ENCODE data around the gene SLIT1.
"Not testable (repeated sequence)": the region's sequence is repeated elsewhere in the genome, so short reads cannot be mapped to it uniquely, and the experiment has no call there.

SLIT1 gene

GRCh38 chr10:97106207-97106606, 79.6 kb downstream of the SLIT1 start:
- no peak for DNase-seq

GRCh38 chr10:97105303-97105702, 80.5 kb downstream of the SLIT1 start:
- DNase-seq: no peak

GRCh38 chr10:97103316-97104080, 82.3 kb downstream of the SLIT1 start:
- DNase-seq: no peak

- DNase-seq: no peak
Observed at GRCh38 chr10:97102441-97102840, 83.3 kb downstream of the SLIT1 start.

DNA sequence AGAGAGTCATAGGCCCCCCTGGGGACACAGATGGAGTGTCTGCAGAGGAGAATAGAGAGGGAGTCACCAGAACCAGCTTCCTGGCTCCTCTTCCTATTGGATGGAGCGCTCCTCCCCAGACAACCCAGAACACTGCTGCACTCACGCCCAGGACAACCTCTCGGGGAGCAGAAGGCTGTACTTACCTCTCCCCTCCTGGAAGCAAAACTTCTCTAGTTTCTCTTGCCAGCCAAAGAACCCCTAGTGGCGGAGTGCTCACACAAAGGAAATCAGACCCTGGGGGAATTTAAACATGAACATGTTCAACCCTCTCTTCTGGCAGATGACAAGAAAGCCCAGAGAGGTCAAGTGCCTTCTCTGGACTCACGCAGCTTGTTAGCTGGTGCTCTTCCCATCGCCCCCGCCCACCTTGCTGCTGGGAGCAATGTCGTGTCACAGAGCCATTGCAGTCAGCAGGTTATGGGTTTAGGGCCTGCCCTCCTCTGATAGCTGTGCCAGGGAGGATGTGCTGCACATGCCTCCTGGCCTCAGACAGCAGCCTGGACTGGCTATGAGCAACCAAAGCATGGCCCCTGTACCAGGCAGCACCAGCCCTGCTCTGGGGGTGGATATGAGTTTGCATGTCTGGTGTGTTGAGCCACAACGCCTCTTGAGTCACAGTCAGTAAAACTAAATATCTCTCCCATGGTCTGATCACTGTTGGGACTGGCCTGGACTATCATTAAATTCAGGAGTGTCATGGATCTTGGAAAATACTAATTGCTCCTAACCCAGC, 84.4 kb downstream of the SLIT1 start:
- DNase-seq: peak; percentile 56

DNA sequence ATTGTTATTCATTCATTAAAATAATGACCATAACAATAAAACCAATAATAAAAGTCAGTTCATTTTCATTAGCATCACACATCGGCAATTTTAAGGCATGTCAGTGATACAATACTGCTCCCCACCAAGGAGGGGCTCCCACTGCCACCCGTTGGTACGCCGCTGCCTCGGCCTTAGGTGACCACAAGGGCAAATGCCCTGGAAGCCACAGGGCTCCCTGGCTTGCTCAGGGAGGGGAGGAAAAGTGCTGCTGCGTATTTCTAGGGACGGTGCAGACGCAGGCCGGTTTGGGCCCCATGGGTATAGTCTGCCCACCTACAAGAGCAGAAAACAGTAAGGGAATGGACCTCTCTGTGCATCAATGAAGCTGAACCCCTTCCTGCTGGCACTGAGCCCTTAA, 85.1 kb downstream of the SLIT1 start:
- DNase-seq: no peak

DNA sequence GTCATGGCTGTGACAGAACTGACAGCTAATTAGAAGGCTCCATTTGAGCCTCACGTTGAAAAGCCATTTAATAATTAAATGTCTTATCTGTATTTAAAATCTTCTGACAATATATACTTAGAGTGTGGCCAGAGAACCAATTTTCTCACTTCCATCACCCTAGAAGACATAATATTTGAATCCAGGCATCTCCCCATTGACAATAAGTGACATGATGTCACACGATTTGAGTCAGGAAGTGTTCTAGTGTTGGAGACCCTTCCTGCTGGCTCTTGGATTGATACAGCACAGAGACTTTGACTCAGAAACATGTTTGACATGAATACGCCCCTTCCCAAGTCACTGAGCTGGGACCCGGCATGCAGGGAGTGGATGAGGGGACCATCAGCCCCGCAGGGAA, 85.9 kb downstream of the SLIT1 start:
- no peak for DNase-seq

GRCh38 chr10:97099089-97099488, 86.7 kb downstream of the SLIT1 start:
- no peak for DNase-seq

DNA sequence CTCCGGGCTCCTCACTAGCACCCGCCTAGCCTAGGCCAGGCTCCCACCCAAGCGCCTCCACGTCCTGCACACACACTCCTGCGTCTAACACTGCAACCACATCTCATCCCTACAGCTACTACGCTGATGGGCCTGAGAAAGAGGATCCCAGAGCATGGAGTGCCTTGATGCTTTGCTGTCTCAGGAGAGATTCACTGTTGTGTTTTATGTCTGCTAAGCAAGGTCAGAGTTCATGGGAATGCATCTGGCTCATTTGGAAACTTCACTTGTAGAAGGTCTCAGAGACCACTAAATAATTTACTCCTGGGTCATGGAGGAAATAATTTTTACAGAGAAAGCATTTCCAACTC, 88.7 kb downstream of the SLIT1 start:
- DNase-seq: no peak

GRCh38 chr10:97096261-97097083, 89.3 kb downstream of the SLIT1 start:
- no peak for DNase-seq

DNA sequence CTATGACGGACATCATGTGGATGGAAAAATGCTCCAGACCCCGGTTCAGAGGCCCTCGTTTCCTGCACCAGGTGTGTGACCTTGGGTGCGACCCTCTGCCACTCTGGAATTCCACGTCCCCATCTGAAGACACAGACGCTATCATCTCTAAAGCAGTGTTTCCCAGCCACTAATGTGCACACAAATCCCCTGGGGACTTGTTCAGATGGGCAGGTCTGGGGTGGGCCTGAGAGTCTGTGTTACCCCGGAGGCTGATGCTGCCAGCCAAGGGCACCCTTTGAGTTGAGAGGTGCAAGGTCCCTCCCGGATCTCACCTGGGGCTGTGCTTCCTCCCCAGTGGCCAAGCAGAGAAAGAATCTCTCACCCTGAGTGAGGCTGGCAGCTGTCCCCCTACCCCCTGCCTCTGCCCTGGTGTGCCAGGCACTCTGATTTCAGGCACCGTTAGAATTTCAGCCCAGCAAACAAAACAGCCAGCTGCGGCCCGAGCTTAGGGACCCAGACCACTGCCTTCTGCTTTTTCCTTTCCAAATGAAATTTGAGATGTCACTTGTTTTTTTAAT, 90.0 kb downstream of the SLIT1 start:
- no peak for DNase-seq

GRCh38 chr10:97090644-97091043, 95.1 kb downstream of the SLIT1 start:
- DNase-seq: no peak

DNA sequence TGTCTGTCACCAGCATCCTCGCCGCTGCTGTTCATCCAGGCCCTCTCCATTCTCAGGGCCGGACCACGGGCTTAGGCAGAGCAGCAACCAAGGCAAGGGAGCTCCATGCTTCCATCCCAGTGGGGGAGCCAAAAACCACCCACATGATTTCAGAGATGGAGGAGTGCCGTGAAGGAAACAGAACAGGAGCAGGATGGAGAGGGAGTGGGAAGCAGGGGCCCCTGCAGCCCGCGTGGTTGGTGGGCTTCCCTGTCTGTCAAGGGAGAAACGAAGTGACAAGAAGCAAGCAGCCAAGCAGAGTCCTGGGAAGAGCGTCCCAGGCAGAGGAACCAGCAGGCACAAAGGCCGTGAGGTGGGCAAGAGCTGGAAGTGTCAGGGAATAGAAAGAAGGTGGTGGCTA, 95.7 kb downstream of the SLIT1 start:
- DNase-seq: no peak

DNA sequence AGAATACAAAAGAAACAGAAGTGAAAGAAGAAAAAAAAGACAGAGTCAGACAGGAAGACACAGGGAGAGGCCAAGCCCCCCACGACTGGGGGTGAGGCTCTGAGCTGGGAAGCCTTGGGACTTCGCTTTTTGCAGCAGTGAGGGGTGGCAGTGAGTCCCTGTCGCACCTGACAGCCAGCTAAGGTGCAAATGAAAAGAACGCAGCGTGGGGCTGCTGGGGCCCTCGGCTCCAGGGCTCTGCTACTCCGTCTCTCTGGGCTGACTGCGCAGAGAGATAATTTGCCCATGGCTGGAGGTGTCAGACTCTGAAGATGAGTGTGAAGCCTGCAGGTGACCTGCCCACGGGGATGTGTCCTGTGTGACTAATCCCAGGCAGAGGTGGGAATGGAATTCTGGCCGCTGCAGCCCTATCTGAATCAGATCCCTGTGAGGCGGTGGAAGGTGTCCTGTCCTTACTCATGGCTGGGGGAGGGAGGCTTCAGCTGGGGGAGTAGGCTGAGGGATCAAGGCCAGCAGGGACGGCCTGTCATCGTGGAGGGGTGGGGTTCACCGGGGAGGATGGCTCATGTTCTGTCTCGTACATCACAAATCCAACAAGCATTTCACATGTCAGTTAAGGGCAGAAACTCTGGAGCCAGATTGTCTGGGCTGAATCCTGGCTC, 96.4 kb downstream of the SLIT1 start:
- no peak for DNase-seq

GRCh38 chr10:97087296-97087695, 98.5 kb downstream of the SLIT1 start:
- no peak for DNase-seq

DNA sequence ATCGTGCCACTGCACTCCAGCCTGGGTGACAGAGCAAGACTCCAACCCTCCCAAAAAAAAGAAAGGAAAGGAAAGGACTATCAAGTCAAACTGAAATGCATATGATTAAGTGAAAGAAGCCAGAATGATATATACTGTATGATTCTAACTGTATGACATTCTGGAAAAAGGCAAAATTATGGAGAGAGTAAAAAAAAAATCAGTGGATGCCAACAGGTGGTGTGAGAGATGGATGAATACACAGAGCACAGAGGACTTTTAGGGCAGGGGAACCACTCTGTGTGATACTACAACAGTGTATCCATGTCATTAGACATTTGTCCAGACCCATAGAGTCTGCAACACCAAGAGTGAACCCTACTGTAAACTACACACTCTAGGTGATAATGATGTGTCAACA, 99.2 kb downstream of the SLIT1 start:
- no peak for DNase-seq

GRCh38 chr10:97083228-97083829, 102.4 kb downstream of the SLIT1 start:
- DNase-seq: no peak

GRCh38 chr10:97082575-97082974, 103.2 kb downstream of the SLIT1 start:
- DNase-seq: not testable (repeated sequence)

GRCh38 chr10:97081621-97082235, 104.0 kb downstream of the SLIT1 start:
- DNase-seq: no peak

DNA sequence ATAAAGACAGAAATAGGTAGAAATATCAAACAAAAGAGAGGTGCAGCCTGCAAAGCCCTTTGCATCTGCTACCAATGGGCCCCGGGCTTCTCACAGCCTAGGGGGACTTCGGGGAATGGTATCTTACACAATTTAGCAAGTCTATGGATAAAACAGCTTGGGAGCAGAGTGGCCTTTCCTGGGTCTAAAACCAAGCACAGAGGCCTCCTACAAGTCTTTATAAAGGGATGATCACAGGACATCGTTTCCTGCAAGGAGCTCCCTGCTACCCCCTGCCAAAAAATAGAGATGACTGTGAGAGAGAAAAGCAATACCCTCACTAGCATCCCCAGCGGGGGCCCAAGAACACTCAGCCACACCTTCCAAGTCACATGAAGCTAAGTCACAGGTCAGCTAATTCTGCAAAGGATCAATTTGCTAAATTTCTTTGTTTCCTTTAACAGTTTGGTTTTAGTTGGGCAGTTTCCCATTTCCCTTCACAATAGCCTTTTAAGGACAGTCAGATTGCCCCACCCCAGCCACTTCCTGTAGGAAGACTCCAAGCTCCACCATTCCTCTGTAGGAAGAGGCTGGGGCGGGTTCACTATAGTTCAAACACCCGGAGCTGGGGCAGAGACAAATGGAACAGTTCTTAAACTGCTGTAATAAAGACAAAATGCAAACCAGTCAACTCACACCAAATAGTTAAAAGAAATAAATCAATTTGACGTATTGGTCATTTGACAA, 105.5 kb downstream of the SLIT1 start:
- DNase-seq: no peak

DNA sequence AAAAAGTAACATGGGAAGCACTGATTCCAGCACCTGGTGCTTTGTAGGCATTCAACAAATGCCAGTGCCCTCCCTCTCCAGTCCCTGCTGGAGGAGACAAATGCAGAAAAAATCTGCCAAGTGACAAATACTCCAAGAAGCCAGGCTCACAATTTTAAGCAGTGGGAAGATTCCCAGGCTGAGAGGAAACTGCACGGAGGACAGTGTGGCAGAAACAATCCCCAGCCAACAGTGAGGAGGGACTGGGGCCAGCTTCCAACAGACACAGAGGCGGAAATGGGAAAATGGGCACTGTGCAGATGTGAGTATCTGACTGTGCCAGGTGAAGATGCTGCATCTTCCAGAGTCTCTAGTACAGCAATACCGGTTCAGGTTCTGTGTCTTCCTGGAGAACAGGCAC, 106.3 kb downstream of the SLIT1 start:
- DNase-seq: no peak

All from NCI-H1436 (cell line).